ENCODE measurements around the gene GADD45A.

DNA sequence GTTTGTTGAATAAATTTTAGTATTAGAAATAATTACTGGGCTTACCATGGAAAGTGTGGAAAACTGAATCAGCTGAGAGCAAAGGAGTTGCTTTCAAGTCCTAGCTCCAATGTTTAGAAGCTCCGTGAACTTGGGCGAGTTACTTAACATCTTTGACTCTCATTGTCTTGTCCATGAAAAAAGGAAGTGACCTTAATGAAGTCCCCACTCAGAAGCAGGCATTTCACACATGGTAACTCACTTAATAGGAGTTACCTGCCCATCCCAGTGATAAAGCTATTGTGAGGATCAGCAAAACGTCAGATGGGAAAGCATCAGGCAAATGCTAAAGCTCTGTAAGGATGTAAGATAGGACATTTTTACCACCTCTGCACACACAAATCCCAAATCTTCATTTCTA is 34.0 kb upstream of the GADD45A start:
- TF ChIP-seq, protein P1, sequence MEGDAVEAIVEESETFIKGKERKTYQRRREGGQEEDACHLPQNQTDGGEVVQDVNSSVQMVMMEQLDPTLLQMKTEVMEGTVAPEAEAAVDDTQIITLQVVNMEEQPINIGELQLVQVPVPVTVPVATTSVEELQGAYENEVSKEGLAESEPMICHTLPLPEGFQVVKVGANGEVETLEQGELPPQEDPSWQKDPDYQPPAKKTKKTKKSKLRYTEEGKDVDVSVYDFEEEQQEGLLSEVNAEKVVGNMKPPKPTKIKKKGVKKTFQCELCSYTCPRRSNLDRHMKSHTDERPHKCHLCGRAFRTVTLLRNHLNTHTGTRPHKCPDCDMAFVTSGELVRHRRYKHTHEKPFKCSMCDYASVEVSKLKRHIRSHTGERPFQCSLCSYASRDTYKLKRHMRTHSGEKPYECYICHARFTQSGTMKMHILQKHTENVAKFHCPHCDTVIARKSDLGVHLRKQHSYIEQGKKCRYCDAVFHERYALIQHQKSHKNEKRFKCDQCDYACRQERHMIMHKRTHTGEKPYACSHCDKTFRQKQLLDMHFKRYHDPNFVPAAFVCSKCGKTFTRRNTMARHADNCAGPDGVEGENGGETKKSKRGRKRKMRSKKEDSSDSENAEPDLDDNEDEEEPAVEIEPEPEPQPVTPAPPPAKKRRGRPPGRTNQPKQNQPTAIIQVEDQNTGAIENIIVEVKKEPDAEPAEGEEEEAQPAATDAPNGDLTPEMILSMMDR (tag by site-specific recombination; IDR thresholded peaks at IDR 0.05), result no peak
- no peak for TF ChIP-seq ZNF133 (tag by site-specific recombination; IDR thresholded peaks at IDR 0.05)
- TF ChIP-seq, protein P2, sequence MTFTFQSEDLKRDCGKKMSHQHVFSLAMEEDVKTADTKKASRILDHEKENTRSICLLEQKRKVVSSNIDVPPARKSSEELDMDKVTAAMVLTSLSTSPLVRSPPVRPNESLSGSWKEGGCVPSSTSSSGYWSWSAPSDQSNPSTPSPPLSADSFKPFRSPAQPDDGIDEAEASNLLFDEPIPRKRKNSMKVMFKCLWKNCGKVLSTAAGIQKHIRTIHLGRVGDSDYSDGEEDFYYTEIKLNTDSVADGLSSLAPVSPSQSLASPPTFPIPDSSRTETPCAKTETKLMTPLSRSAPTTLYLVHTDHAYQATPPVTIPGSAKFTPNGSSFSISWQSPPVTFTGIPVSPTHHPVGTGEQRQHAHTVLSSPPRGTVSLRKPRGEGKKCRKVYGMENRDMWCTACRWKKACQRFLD (tag by site-specific recombination; IDR thresholded peaks at IDR 0.05), result no peak
- TF ChIP-seq, protein P3, sequence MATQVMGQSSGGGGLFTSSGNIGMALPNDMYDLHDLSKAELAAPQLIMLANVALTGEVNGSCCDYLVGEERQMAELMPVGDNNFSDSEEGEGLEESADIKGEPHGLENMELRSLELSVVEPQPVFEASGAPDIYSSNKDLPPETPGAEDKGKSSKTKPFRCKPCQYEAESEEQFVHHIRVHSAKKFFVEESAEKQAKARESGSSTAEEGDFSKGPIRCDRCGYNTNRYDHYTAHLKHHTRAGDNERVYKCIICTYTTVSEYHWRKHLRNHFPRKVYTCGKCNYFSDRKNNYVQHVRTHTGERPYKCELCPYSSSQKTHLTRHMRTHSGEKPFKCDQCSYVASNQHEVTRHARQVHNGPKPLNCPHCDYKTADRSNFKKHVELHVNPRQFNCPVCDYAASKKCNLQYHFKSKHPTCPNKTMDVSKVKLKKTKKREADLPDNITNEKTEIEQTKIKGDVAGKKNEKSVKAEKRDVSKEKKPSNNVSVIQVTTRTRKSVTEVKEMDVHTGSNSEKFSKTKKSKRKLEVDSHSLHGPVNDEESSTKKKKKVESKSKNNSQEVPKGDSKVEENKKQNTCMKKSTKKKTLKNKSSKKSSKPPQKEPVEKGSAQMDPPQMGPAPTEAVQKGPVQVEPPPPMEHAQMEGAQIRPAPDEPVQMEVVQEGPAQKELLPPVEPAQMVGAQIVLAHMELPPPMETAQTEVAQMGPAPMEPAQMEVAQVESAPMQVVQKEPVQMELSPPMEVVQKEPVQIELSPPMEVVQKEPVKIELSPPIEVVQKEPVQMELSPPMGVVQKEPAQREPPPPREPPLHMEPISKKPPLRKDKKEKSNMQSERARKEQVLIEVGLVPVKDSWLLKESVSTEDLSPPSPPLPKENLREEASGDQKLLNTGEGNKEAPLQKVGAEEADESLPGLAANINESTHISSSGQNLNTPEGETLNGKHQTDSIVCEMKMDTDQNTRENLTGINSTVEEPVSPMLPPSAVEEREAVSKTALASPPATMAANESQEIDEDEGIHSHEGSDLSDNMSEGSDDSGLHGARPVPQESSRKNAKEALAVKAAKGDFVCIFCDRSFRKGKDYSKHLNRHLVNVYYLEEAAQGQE (tag by site-specific recombination; IDR thresholded peaks at IDR 0.05), result no peak
- TF ChIP-seq ZNF24 (tag by site-specific recombination; IDR thresholded peaks at IDR 0.05), result no peak
- no peak for TF ChIP-seq MZF1 (tag by site-specific recombination; IDR thresholded peaks at IDR 0.05; ENCODE audit: borderline replicate concordance)
- no peak for TF ChIP-seq ZNF416 (tag by site-specific recombination; IDR thresholded peaks at IDR 0.05)
- TF ChIP-seq, protein P4, sequence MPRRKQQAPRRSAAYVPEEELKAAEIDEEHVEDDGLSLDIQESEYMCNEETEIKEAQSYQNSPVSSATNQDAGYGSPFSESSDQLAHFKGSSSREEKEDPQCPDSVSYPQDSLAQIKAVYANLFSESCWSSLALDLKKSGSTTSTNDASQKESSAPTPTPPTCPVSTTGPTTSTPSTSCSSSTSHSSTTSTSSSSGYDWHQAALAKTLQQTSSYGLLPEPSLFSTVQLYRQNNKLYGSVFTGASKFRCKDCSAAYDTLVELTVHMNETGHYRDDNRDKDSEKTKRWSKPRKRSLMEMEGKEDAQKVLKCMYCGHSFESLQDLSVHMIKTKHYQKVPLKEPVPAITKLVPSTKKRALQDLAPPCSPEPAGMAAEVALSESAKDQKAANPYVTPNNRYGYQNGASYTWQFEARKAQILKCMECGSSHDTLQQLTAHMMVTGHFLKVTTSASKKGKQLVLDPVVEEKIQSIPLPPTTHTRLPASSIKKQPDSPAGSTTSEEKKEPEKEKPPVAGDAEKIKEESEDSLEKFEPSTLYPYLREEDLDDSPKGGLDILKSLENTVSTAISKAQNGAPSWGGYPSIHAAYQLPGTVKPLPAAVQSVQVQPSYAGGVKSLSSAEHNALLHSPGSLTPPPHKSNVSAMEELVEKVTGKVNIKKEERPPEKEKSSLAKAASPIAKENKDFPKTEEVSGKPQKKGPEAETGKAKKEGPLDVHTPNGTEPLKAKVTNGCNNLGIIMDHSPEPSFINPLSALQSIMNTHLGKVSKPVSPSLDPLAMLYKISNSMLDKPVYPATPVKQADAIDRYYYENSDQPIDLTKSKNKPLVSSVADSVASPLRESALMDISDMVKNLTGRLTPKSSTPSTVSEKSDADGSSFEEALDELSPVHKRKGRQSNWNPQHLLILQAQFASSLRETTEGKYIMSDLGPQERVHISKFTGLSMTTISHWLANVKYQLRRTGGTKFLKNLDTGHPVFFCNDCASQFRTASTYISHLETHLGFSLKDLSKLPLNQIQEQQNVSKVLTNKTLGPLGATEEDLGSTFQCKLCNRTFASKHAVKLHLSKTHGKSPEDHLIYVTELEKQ (tag by site-specific recombination; IDR thresholded peaks at IDR 0.05; ENCODE audit: borderline replicate concordance), result no peak
- no peak for TF ChIP-seq ZBTB21 (tag by site-specific recombination; IDR thresholded peaks at IDR 0.05)
- TF ChIP-seq ZBTB7A (tag by site-specific recombination; IDR thresholded peaks at IDR 0.05; ENCODE audit: low read depth), result no peak
- no peak for TF ChIP-seq ZNF677 (tag by site-specific recombination; IDR thresholded peaks at IDR 0.05)
- TF ChIP-seq, protein P5, sequence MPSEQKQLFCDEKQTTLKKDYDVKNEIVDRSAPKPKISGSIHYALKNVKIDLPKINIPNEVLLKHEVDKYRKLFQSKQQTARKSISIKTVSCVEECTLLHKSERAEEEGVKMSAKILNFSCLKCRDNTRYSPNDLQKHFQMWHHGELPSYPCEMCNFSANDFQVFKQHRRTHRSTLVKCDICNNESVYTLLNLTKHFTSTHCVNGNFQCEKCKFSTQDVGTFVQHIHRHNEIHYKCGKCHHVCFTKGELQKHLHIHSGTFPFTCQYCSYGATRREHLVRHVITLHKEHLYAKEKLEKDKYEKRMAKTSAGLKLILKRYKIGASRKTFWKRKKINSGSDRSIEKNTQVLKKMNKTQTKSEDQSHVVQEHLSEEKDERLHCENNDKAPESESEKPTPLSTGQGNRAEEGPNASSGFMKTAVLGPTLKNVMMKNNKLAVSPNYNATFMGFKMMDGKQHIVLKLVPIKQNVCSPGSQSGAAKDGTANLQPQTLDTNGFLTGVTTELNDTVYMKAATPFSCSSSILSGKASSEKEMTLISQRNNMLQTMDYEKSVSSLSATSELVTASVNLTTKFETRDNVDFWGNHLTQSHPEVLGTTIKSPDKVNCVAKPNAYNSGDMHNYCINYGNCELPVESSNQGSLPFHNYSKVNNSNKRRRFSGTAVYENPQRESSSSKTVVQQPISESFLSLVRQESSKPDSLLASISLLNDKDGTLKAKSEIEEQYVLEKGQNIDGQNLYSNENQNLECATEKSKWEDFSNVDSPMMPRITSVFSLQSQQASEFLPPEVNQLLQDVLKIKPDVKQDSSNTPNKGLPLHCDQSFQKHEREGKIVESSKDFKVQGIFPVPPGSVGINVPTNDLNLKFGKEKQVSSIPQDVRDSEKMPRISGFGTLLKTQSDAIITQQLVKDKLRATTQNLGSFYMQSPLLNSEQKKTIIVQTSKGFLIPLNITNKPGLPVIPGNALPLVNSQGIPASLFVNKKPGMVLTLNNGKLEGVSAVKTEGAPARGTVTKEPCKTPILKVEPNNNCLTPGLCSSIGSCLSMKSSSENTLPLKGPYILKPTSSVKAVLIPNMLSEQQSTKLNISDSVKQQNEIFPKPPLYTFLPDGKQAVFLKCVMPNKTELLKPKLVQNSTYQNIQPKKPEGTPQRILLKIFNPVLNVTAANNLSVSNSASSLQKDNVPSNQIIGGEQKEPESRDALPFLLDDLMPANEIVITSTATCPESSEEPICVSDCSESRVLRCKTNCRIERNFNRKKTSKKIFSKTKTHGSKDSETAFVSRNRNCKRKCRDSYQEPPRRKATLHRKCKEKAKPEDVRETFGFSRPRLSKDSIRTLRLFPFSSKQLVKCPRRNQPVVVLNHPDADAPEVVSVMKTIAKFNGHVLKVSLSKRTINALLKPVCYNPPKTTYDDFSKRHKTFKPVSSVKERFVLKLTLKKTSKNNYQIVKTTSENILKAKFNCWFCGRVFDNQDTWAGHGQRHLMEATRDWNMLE (tag by site-specific recombination; conservative IDR thresholded peaks at IDR 0.05; ENCODE audit: low read depth), result no peak
